B cell (primary cell): Measurements from ENCODE around the gene RBM33. TPM values are rescaled to one million over a fixed set of nuclear protein-coding genes. Genes with fewer than 3 reads are reported as not detected.

Experiments
- ATAC-seq: fragments of 200-7000 bp; cut with Tn5 transposase; one replicate; pipeline ENCODE4 v1.10.0; 2021; ENCODE audit warnings: low read depth, mild to moderate bottlenecking, moderate number of reproducible peaks, moderate library complexity
- CTCF ChIA-PET: fragments of 350-600 bp; sonication (Branson Sonifier 250); formaldehyde crosslinking; loops from one replicate; lab custom pipeline; 2021; ENCODE audit warnings: antibody characterized with exemption, inconsistent platforms; lab: Charles Lee
- POLR2A ChIA-PET: fragments of 350-600 bp; sonication (Branson Sonifier 250); formaldehyde crosslinking; loops from one replicate; lab custom pipeline; 2021; ENCODE audit warnings: antibody characterized with exemption; lab: Charles Lee
- DNase-seq: peaks from one replicate; pipeline ENCODE4 v3.0.0; 2013
- H2AFZ ChIP-seq: 2 replicates; pipeline ENCODE4 v1.6.1; 2012; ENCODE audit warnings: mild to moderate bottlenecking, low read depth, low read length; ENCODE audit not compliant: insufficient read depth, poor library complexity, severe bottlenecking
- H3K27ac ChIP-seq, 2 donors: 1 replicate in 1 of 2; 2 replicates in 1 of 2; pipeline ENCODE4 v1.5.1; 2012 to 2013; ENCODE audit warnings: low read length in 2 of 2, mild to moderate bottlenecking in 2 of 2, moderate library complexity in 1 of 2
- H3K27me3 ChIP-seq, 4 experiments: fragments of 200-600 bp in 1 of 4; sonication (generic) in 1 of 4; replicated peaks in 1 of 4; 1 replicate in 2 of 4; 2 replicates in 2 of 4; pipeline versions ENCODE4 v1.6.1 to v1.7.0; 2013 to 2016; ENCODE audit warnings: low read length in 3 of 4, mild to moderate bottlenecking in 2 of 4, mixed read lengths in 1 of 4, moderate library complexity in 1 of 4; ENCODE audit not compliant: insufficient read depth in 4 of 4, control insufficient read depth in 3 of 4; ENCODE audit errors: control extremely low read depth in 1 of 4
- H3K36me3 ChIP-seq, 2 experiments: replicated peaks in 1 of 2; 1 replicate in 1 of 2; 2 replicates in 1 of 2; pipeline versions ENCODE4 v1.6.1 to v1.7.1; 2013; ENCODE audit warnings: low read length in 1 of 2; ENCODE audit not compliant: insufficient read depth in 2 of 2, control insufficient read depth in 1 of 2; ENCODE audit errors: control extremely low read depth in 1 of 2, extremely low read depth in 1 of 2
- H3K4me1 ChIP-seq, 2 donors: fragments of 200-600 bp in 1 of 2; sonication (generic) in 1 of 2; 1 replicate in 1 of 2; 2 replicates in 1 of 2; pipeline versions ENCODE4 v1.5.1 to v1.6.1; 2013 to 2017; ENCODE audit warnings: low read length in 2 of 2; ENCODE audit not compliant: control insufficient read depth in 2 of 2, insufficient read depth in 2 of 2
- H3K4me2 ChIP-seq: replicated peaks from 2 replicates; pipeline ENCODE3; 2012; ENCODE audit warnings: mild to moderate bottlenecking, low read depth, low read length; ENCODE audit not compliant: poor library complexity, severe bottlenecking
- H3K4me3 ChIP-seq, 5 experiments: fragments of 200-600 bp in 1 of 5; sonication (generic) in 1 of 5; 1 replicate in 3 of 5; 2 replicates in 2 of 5; pipeline versions ENCODE4 v1.5.1 to v1.7.0; 2011 to 2016; ENCODE audit warnings: low read length in 4 of 5, mild to moderate bottlenecking in 4 of 5, low read depth in 2 of 5, control low read depth in 1 of 5, moderate library complexity in 1 of 5; ENCODE audit not compliant: insufficient read depth in 1 of 5; ENCODE audit errors: control extremely low read depth in 1 of 5, extremely low read depth in 1 of 5
- H3K79me2 ChIP-seq: fragments of 200-600 bp; sonication (generic); one replicate; pipeline ENCODE4 v1.6.0; 2016; ENCODE audit warnings: low read length; ENCODE audit not compliant: control insufficient read depth, insufficient read depth
- H3K9ac ChIP-seq: fragments of 200-600 bp; sonication (generic); 2 replicates; pipeline ENCODE4 v1.6.1; 2017; ENCODE audit warnings: mild to moderate bottlenecking, low read length, moderate library complexity
- H3K9me3 ChIP-seq, 3 donors: one replicate each; pipeline versions ENCODE4 v1.6.1 to v1.7.1; 2013; ENCODE audit warnings: low read length in 2 of 3; ENCODE audit not compliant: control insufficient read depth in 2 of 3, insufficient read depth in 1 of 3; ENCODE audit errors: control extremely low read depth in 1 of 3
- H4K20me1 ChIP-seq: 2 replicates; pipeline ENCODE4 v1.6.0; 2012; ENCODE audit warnings: mild to moderate bottlenecking, low read length; ENCODE audit not compliant: insufficient read depth, control insufficient read depth, poor library complexity, severe bottlenecking
- H3K27ac Mint-ChIP-seq: one replicate; pipeline ENCODE4 v1.8.0; 2021; ENCODE audit warnings: mixed read lengths
- H3K27me3 Mint-ChIP-seq: one replicate; pipeline ENCODE4 v1.8.0; 2021; ENCODE audit warnings: mixed read lengths
- H3K4me1 Mint-ChIP-seq: one replicate; pipeline ENCODE4 v1.8.0; 2021; ENCODE audit warnings: mixed read lengths
- H3K4me3 Mint-ChIP-seq: one replicate; pipeline ENCODE4 v1.8.0; 2021; ENCODE audit warnings: mixed read lengths
- H3K9me3 Mint-ChIP-seq: one replicate; pipeline ENCODE4 v1.8.0; 2022; ENCODE audit warnings: mixed read lengths; ENCODE audit not compliant: insufficient read depth
- EZH2 ChIP-seq: IDR thresholded peaks from 2 replicates; pipeline ENCODE4 v1.6.1; 2012; ENCODE audit warnings: borderline replicate concordance, low read depth, mild to moderate bottlenecking, moderate library complexity, low read length; ENCODE audit not compliant: insufficient read depth, poor library complexity, severe bottlenecking
- WGBS: methylation state at CpG from one replicate; pipeline ENCODE4 v1.1.5; 2013; ENCODE audit warnings: missing lambda C conversion rate; ENCODE audit not compliant: insufficient coverage; 5-methylcytosine and 5-hydroxymethylcytosine counted together
- intact Hi-C: fragments of 100-400 bp; cut with micrococcal nuclease; formaldehyde crosslinking; loops from one replicate; pipeline ENCODE4 v1.10.0; 2022
- polyA plus RNA-seq: library from polyadenylated mRNA; depleted of rRNA; stranded (reverse); fragments of >200 nt; gene quantifications from 2 replicates; pipeline ENCODE4 v1.2.3, GENCODE V29; 2012
- total RNA-seq, 2 donors: library from RNA; stranded (reverse); fragments of 120-200 nt in 1 of 2; gene quantifications; 1 replicate in 1 of 2; 2 replicates in 1 of 2; pipeline versions ENCODE4 v1.2.3 to v1.2.4, GENCODE V29; 2013 to 2022
- TF ChIP-seq, protein P1 (sequence below): fragments of 200-600 bp; IDR thresholded peaks from one replicate; pipeline ENCODE4 v1.8.0; 2022; ENCODE audit warnings: antibody characterized with exemption, mild to moderate bottlenecking

RBM33 gene
- total and polyA plus RNA-seq, 2 donors (not counting 1 experiment from before 2014, with no cell fraction given): 33.5 to 189 TPM

- WGBS: 89% methylated on average over 11 of the region's 11 CpGs
- Histone ChIP-seq H3K9me3 (no peaks in the 10 kb centered on the region), H3K27me3 (peaks cover 0 to 63% (median 19%) of the 10 kb centered on the region in 4 experiments), H3K4me1 (peaks cover 34 to 37% of the 10 kb centered on the region in 2 donors), H3K79me2 (no peaks in the 10 kb centered on the region), H3K4me2 (no peak overlapping the region), H3K27ac (no peak overlapping the region), H3K4me3 (no peak overlapping the region), H3K9ac (no peak overlapping the region), H3K36me3 (no peaks in the 10 kb centered on the region), H2AFZ (no peak overlapping the region), H4K20me1 (no peaks in the 10 kb centered on the region)
- intact Hi-C loops: no loop called here
- ChIA-PET CTCF (no interaction called here), POLR2A (no interaction called here)
- Mint-ChIP-seq H3K4me1 (peaks cover 21% of the 10 kb centered on the region), H3K27ac (no peak overlapping the region), H3K9me3 (no peaks in the 10 kb centered on the region), H3K27me3 (peaks cover 53% of the 10 kb centered on the region), H3K4me3 (no peak overlapping the region)
- no peak for TF ChIP-seq EZH2
- TF ChIP-seq, protein P1, sequence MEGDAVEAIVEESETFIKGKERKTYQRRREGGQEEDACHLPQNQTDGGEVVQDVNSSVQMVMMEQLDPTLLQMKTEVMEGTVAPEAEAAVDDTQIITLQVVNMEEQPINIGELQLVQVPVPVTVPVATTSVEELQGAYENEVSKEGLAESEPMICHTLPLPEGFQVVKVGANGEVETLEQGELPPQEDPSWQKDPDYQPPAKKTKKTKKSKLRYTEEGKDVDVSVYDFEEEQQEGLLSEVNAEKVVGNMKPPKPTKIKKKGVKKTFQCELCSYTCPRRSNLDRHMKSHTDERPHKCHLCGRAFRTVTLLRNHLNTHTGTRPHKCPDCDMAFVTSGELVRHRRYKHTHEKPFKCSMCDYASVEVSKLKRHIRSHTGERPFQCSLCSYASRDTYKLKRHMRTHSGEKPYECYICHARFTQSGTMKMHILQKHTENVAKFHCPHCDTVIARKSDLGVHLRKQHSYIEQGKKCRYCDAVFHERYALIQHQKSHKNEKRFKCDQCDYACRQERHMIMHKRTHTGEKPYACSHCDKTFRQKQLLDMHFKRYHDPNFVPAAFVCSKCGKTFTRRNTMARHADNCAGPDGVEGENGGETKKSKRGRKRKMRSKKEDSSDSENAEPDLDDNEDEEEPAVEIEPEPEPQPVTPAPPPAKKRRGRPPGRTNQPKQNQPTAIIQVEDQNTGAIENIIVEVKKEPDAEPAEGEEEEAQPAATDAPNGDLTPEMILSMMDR: no peak
- DNase-seq (no peak), ATAC-seq (no peak)
These were observed 155.8 kb downstream of the RBM33 start for GRCh38 chr7:155800301-155800700.

DNA sequence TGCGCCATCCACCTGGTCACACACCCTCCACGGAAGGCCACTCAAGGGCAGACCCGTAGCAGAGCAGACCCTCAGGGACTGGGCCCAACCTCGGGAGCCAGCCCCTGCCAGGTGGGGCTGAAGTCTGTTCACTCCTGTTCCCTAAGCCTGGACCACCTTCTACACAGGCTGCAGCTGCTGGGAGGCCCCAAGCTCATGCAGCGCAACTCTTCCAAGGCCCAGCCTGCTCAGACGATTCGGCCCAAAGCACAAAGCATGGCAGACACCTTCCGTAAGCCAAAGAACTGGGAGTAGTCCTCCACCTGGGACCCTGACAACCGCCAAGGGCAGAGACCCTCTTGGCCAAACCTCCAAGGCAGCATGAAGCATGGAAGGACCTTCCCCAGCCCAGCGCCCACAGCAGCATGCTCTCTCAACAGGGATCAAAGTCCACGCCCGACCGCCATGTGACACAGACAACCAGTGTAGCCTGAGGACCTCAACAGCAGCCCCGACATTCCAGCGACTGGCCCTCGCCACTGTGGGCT is 156.3 kb downstream of the RBM33 start:
- H3K27me3 Mint-ChIP-seq: peaks cover 51% of the 10 kb centered on the region
- WGBS: 90% methylated on average over 16 of the region's 16 CpGs

More for the DNA sequence above, 156.3 kb downstream of the RBM33 start:
- no peak overlapping the region for H2AFZ ChIP-seq
- peaks cover 0 to 63% (median 19%) of the 10 kb centered on the region in 4 experiments for H3K27me3 ChIP-seq
- no peak for TF ChIP-seq EZH2
- TF ChIP-seq, protein P1: no peak
- H4K20me1 ChIP-seq: no peaks in the 10 kb centered on the region
- H3K27ac ChIP-seq: no peak overlapping the region
- no peak overlapping the region for H3K9ac ChIP-seq
- H3K27ac Mint-ChIP-seq: no peak overlapping the region
- H3K36me3 ChIP-seq: no peaks in the 10 kb centered on the region
- intact Hi-C loops: no loop called here
- no peaks in the 10 kb centered on the region for H3K9me3 Mint-ChIP-seq
- no peaks in the 10 kb centered on the region for H3K79me2 ChIP-seq
- DNase-seq (no peak), ATAC-seq (no peak)
- CTCF ChIA-PET: no interaction called here
- POLR2A ChIA-PET: no interaction called here
- H3K9me3 ChIP-seq: no peaks in the 10 kb centered on the region
- H3K4me1 ChIP-seq: peaks cover 38 to 42% of the 10 kb centered on the region in 2 donors
- no peak overlapping the region for H3K4me3 ChIP-seq
- H3K4me2 ChIP-seq: no peak overlapping the region
- no peak overlapping the region for H3K4me3 Mint-ChIP-seq
- peaks cover 21% of the 10 kb centered on the region for H3K4me1 Mint-ChIP-seq
